K562 (cell line): ENCODE measurements around the gene NMRK1.

ENCODE experiments used
- EHMT2 ChIP-seq: fragments of 450-650 bp; IDR thresholded peaks from 2 replicates; pipeline ENCODE4 v1.6.1; 2018; ENCODE audit warnings: antibody characterized with exemption
- HDAC1 ChIP-seq, 2 experiments: fragments of 450-650 bp; IDR thresholded peaks; 2 replicates each; pipeline ENCODE4 v1.6.1; 2016 to 2017; ENCODE audit warnings: inconsistent platforms in 1 of 2, mild to moderate bottlenecking in 1 of 2, moderate library complexity in 1 of 2
- L3MBTL2 ChIP-seq: fragments of 450-650 bp; IDR thresholded peaks from 2 replicates; pipeline ENCODE4 v1.6.1; 2016; ENCODE audit warnings: mild to moderate bottlenecking, moderate library complexity
- PHF20 ChIP-seq: fragments of 450-650 bp; IDR thresholded peaks from 2 replicates; pipeline ENCODE4 v1.6.1; 2018; ENCODE audit not compliant: partially characterized antibody
- SIX5 ChIP-seq, 2 experiments: IDR thresholded peaks; 2 replicates each; pipeline ENCODE4 v1.6.1; 2011; ENCODE audit warnings: low read length in 2 of 2, borderline replicate concordance in 1 of 2, low read depth in 1 of 2, mild to moderate bottlenecking in 1 of 2, moderate library complexity in 1 of 2; ENCODE audit not compliant: insufficient read depth in 1 of 2
- SMARCA4 ChIP-seq: fragments of 450-650 bp; IDR thresholded peaks from 2 replicates; pipeline ENCODE4 v1.6.1; 2016
- TARDBP ChIP-seq: fragments of 450-650 bp; IDR thresholded peaks from 2 replicates; pipeline ENCODE4 v1.6.1; 2016
- TF ChIP-seq, protein P1 (sequence below), 3 experiments: IDR thresholded peaks in 2 of 3; conservative IDR thresholded peaks in 1 of 3; 2 replicates each; pipeline ENCODE4 v1.5.1; 2011 to 2012; ENCODE audit warnings: low read length in 3 of 3, mild to moderate bottlenecking in 3 of 3, control low read depth in 2 of 3, improper control_type of control experiment in 1 of 3, inconsistent platforms in 1 of 3, low read depth in 1 of 3, mixed read lengths in 1 of 3, moderate library complexity in 1 of 3; ENCODE audit not compliant: insufficient read depth in 2 of 3
- TF ChIP-seq, protein P2 (sequence below): fragments of 450-650 bp; conservative IDR thresholded peaks from 2 replicates; pipeline ENCODE4 v1.6.1; 2016; ENCODE audit warnings: missing genetic modification characterization, low read depth, mild to moderate bottlenecking, missing compliant biosample characterization, moderate library complexity
- TF ChIP-seq, protein P3 (sequence below): sonication (generic); formaldehyde crosslinking; IDR thresholded peaks from 2 replicates; pipeline ENCODE4 v1.5.0; 2020; ENCODE audit warnings: missing genetic modification reagents

DNA sequence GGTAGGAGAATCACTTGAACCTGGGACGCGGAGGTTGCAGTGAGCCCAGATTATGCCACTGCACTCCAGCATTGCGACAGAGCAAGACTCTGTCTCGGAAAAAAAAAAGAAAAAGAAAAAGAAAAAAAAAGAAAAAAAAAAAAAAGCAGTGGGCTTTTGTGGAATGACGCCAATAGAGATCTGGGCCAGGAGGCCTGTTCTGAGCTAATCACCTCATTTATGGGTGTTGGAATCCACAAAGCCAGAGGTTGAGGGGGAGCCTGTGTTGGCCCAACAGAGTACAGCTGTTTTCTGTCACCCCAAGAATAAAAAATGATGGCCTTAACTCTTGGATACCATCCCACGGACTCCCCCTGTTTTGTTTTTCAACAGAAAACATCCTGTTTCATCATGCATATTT lies 18.9 kb upstream of the NMRK1 start:
- no peak for TF ChIP-seq PHF20
- TF ChIP-seq, protein P1, sequence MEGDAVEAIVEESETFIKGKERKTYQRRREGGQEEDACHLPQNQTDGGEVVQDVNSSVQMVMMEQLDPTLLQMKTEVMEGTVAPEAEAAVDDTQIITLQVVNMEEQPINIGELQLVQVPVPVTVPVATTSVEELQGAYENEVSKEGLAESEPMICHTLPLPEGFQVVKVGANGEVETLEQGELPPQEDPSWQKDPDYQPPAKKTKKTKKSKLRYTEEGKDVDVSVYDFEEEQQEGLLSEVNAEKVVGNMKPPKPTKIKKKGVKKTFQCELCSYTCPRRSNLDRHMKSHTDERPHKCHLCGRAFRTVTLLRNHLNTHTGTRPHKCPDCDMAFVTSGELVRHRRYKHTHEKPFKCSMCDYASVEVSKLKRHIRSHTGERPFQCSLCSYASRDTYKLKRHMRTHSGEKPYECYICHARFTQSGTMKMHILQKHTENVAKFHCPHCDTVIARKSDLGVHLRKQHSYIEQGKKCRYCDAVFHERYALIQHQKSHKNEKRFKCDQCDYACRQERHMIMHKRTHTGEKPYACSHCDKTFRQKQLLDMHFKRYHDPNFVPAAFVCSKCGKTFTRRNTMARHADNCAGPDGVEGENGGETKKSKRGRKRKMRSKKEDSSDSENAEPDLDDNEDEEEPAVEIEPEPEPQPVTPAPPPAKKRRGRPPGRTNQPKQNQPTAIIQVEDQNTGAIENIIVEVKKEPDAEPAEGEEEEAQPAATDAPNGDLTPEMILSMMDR (IDR thresholded peaks at IDR 0.05 in 2 of 3, conservative IDR thresholded peaks at IDR 0.05 in 1 of 3; ENCODE audit: insufficient read depth in 2 of 3, low read depth in 1 of 3, low read length in 3 of 3): no peak
- TF ChIP-seq, protein P2, sequence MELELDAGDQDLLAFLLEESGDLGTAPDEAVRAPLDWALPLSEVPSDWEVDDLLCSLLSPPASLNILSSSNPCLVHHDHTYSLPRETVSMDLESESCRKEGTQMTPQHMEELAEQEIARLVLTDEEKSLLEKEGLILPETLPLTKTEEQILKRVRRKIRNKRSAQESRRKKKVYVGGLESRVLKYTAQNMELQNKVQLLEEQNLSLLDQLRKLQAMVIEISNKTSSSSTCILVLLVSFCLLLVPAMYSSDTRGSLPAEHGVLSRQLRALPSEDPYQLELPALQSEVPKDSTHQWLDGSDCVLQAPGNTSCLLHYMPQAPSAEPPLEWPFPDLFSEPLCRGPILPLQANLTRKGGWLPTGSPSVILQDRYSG (tag): no peak
- TF ChIP-seq HDAC1 (IDR thresholded peaks at IDR 0.05): no peak
- no peak for TF ChIP-seq EHMT2
- TF ChIP-seq SIX5 (IDR thresholded peaks at IDR 0.05; ENCODE audit: borderline replicate concordance in 1 of 2, insufficient read depth in 1 of 2, low read depth in 1 of 2, low read length in 2 of 2): no peak
- no peak for TF ChIP-seq L3MBTL2
- no peak for TF ChIP-seq TARDBP
- TF ChIP-seq, protein P3, sequence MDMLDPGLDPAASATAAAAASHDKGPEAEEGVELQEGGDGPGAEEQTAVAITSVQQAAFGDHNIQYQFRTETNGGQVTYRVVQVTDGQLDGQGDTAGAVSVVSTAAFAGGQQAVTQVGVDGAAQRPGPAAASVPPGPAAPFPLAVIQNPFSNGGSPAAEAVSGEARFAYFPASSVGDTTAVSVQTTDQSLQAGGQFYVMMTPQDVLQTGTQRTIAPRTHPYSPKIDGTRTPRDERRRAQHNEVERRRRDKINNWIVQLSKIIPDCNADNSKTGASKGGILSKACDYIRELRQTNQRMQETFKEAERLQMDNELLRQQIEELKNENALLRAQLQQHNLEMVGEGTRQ (CRISPR knock-in tag): no peak
- TF ChIP-seq SMARCA4: no peak
